K562 (cell line): ENCODE measurements around the gene PLCD1. TPM values are rescaled to one million over a fixed set of nuclear protein-coding genes. Genes with fewer than 3 reads are reported as not detected.
A peak's percentile ranks its signal among the peaks of the same experiment; 100 is the strongest.

ENCODE experiments used
- ATAC-seq: fragments of 200-7000 bp; cut with Tn5 transposase; 3 replicates; pipeline ENCODE4 v1.9.1; 2020; ENCODE audit warnings: moderate library complexity
- BruUV-seq: library from RNA; stranded (reverse); fragments of 400-500 nt; replicated peaks from 2 replicates; lab custom pipeline; 2021; lab: Mats Ljungman, UMichigan
- CTCF ChIA-PET: fragments of 300-600 bp; formaldehyde crosslinking; extraction: SDS; loops from one replicate; lab custom pipeline; 2021; ENCODE audit warnings: low intra/inter-chr PET ratio; lab: Yijun Ruan, JAX
- POLR2A ChIA-PET: fragments of 300-600, 350-650 bp; sonication (Branson Sonifier 250); formaldehyde crosslinking; extraction: SDS; loops from one replicate; lab custom pipeline; 2021; ENCODE audit warnings: antibody characterized with exemption, inconsistent platforms; lab: Yijun Ruan, JAX
- DNase-seq, 4 experiments: peaks; one replicate each; pipeline versions ENCODE4 v3.0.0 to v3.0.0-alpha.2; 2011 to 2018; ENCODE audit warnings: low spot score in 3 of 4, mixed read lengths in 3 of 4; ENCODE audit errors: extremely low read depth in 1 of 4
- FAIRE-seq: peaks from 2 replicates; lab custom pipeline; 2011; peaks lifted over from hg19 to GRCh38; lab: Jason Lieb, UNC
- H2AFZ ChIP-seq: 2 replicates; pipeline ENCODE4 v1.6.0; 2011; ENCODE audit warnings: low read depth, low read length, control low read depth, inconsistent platforms
- H3K27ac ChIP-seq: fragments of 200-600 bp; 3 replicates; pipeline ENCODE4 v1.8.0; 2011; ENCODE audit warnings: low read depth, mild to moderate bottlenecking, control low read depth, inconsistent platforms, low read length, moderate library complexity, mixed read lengths; ENCODE audit errors: extremely low read depth
- H3K27me3 ChIP-seq, 2 experiments: fragments of 300-600 bp in 1 of 2; 2 replicates in 1 of 2; 3 replicates in 1 of 2; pipeline versions ENCODE4 v1.6.0 to v1.8.0; 2011; ENCODE audit warnings: inconsistent platforms in 2 of 2, low read length in 2 of 2, mild to moderate bottlenecking in 1 of 2, mixed read lengths in 1 of 2, moderate library complexity in 1 of 2; ENCODE audit not compliant: control insufficient read depth in 2 of 2, insufficient read depth in 2 of 2
- H3K36me3 ChIP-seq: fragments of 300-600 bp; 3 replicates; pipeline ENCODE4 v1.8.0; 2011; ENCODE audit warnings: mild to moderate bottlenecking, low read length, inconsistent platforms; ENCODE audit not compliant: control insufficient read depth, insufficient read depth
- H3K4me1 ChIP-seq, 2 experiments: fragments of 200-600 bp in 1 of 2; replicated peaks in 1 of 2; 2 replicates in 1 of 2; 3 replicates in 1 of 2; pipeline versions ENCODE4 v1.5.1 to v1.8.0; 2011; ENCODE audit warnings: inconsistent platforms in 2 of 2, low read length in 2 of 2, mild to moderate bottlenecking in 1 of 2, mixed read lengths in 1 of 2, moderate library complexity in 1 of 2; ENCODE audit not compliant: control insufficient read depth in 2 of 2, insufficient read depth in 2 of 2
- H3K4me2 ChIP-seq: 2 replicates; pipeline ENCODE4 v1.6.1; 2011; ENCODE audit warnings: low read length, control low read depth, inconsistent platforms, mixed read lengths; ENCODE audit not compliant: insufficient read depth
- H3K4me3 ChIP-seq: fragments of 200-600 bp; sonication (generic), shearing (Covaris generic); 2 replicates; pipeline ENCODE4 v1.5.1; 2016; ENCODE audit warnings: control low read depth, inconsistent platforms
- H3K79me2 ChIP-seq: fragments of 200-600 bp; 3 replicates; pipeline ENCODE4 v1.8.0; 2011; ENCODE audit warnings: low read length, inconsistent platforms; ENCODE audit not compliant: control insufficient read depth, insufficient read depth
- H3K9ac ChIP-seq, 2 experiments: 2 replicates each; pipeline versions ENCODE4 v1.6.0 to v1.6.1; 2011; ENCODE audit warnings: low read depth in 2 of 2, low read length in 2 of 2, control low read depth in 1 of 2, inconsistent platforms in 1 of 2, mild to moderate bottlenecking in 1 of 2, mixed read lengths in 1 of 2; ENCODE audit not compliant: insufficient read depth in 1 of 2
- H3K9me1 ChIP-seq: one replicate; pipeline ENCODE4 v1.6.0; 2011; ENCODE audit warnings: inconsistent platforms, mild to moderate bottlenecking, low read length, moderate library complexity; ENCODE audit not compliant: control insufficient read depth, insufficient read depth
- H3K9me3 ChIP-seq: replicated peaks from 2 replicates; pipeline ENCODE4 v1.5.1; 2011; ENCODE audit warnings: low read depth, low read length, inconsistent platforms; ENCODE audit not compliant: control insufficient read depth, insufficient read depth
- H4K20me1 ChIP-seq: replicated peaks from 2 replicates; pipeline ENCODE4 v1.6.1; 2011; ENCODE audit warnings: low read length, inconsistent platforms, mixed read lengths; ENCODE audit not compliant: control insufficient read depth, insufficient read depth
- ATF1 ChIP-seq, 2 experiments: fragments of 450-650 bp in 1 of 2; IDR thresholded peaks; 2 replicates each; pipeline ENCODE4 v1.6.1; 2016; ENCODE audit warnings: missing compliant biosample characterization in 1 of 2, missing genetic modification characterization in 1 of 2
- CBX5 ChIP-seq: IDR thresholded peaks from 2 replicates; pipeline ENCODE4 v1.6.1; 2014; ENCODE audit warnings: low read depth, borderline replicate concordance
- GABPB2 ChIP-seq: fragments of 250-450 bp; sonication (Bioruptor Pico); conservative IDR thresholded peaks from 2 replicates; pipeline ENCODE4 v1.5.1; 2021; ENCODE audit warnings: mild to moderate bottlenecking
- HNRNPL ChIP-seq: fragments of 200-400 bp; formaldehyde crosslinking; IDR thresholded peaks from 2 replicates; pipeline ENCODE4 v1.6.1; 2017; ENCODE audit warnings: low read depth, mild to moderate bottlenecking, low read length
- POLR2A ChIP-seq: fragments of 450-650 bp; conservative IDR thresholded peaks from 2 replicates; pipeline ENCODE4 v1.6.1; 2016
- POLR2B ChIP-seq: fragments of 450-650 bp; IDR thresholded peaks from 2 replicates; pipeline ENCODE4 v1.6.1; 2018; ENCODE audit warnings: low read depth; ENCODE audit not compliant: partially characterized antibody
- POLR2G ChIP-seq: fragments of 200-400 bp; formaldehyde crosslinking; IDR thresholded peaks from 2 replicates; pipeline ENCODE4 v1.6.1; 2017; ENCODE audit warnings: low read depth, mild to moderate bottlenecking, antibody characterized with exemption, low read length, moderate library complexity
- RBFOX2 ChIP-seq: fragments of 200-400 bp; formaldehyde crosslinking; IDR thresholded peaks from 2 replicates; pipeline ENCODE4 v1.6.1; 2017; ENCODE audit warnings: low read depth, mild to moderate bottlenecking, low read length, moderate library complexity
- RBM22 ChIP-seq: fragments of 200-400 bp; formaldehyde crosslinking; IDR thresholded peaks from 2 replicates; pipeline ENCODE4 v1.6.1; 2018; ENCODE audit warnings: low read length, low read depth; ENCODE audit not compliant: poor library complexity, severe bottlenecking
- RBM39 ChIP-seq: fragments of 200-400 bp; formaldehyde crosslinking; optimal IDR thresholded peaks from 2 replicates; pipeline ENCODE3; 2018; ENCODE audit warnings: low read depth, low read length
- ZFX ChIP-seq: sonication (generic); formaldehyde crosslinking; IDR thresholded peaks from 2 replicates; pipeline ENCODE4 v1.8.0; 2022; ENCODE audit warnings: mild to moderate bottlenecking, missing genetic modification reagents, moderate library complexity
- ZNF121 ChIP-seq: sonication (generic); formaldehyde crosslinking; conservative IDR thresholded peaks from 2 replicates; pipeline ENCODE4 v1.8.0; 2022; ENCODE audit warnings: missing genetic modification reagents
- ZNF584 ChIP-seq: fragments of 200-800 bp; sonication (Bioruptor generic); IDR thresholded peaks from 2 replicates; pipeline ENCODE4 v1.6.1; 2016; ENCODE audit warnings: low read depth, mild to moderate bottlenecking, missing genetic modification characterization, missing compliant biosample characterization
- WGBS: fragments of 100-300 bp; shearing (Covaris generic); methylation state at CpG from one replicate; pipeline ENCODE4 v1.1.6; 2016; ENCODE audit warnings: low coverage, mixed read lengths; ENCODE audit not compliant: insufficient coverage; ENCODE audit errors: missing lambda C conversion rate; 5-methylcytosine and 5-hydroxymethylcytosine counted together
- in situ Hi-C: fragments of 300-500 bp; cut with MboI; formaldehyde crosslinking; loops from 4 replicates; pipeline ENCODE4 v1.15.0; 2018; ENCODE audit warnings: inconsistent platforms, mixed read lengths
- intact Hi-C: fragments of 100-400 bp; cut with micrococcal nuclease; formaldehyde crosslinking; loops from 2 replicates; pipeline ENCODE4 v1.14.2; 2022
- polyA plus RNA-seq, 8 experiments: library from polyadenylated mRNA; depleted of rRNA in 4 of 8; stranded (reverse) in 5 of 8; unstranded in 3 of 8; fragments of >200 nt; fragmentation: Nextera tagmentation in 2 of 8; fragmentation: Illumina TruSeq in 1 of 8; extraction: Ambion mirVana in 2 of 8; extraction: Trizol in 1 of 8; gene quantifications; 2 replicates each; pipeline versions ENCODE4 v1.2.1 to v1.2.3, GENCODE V29; 2011 to 2014; ENCODE audit warnings: inconsistent platforms in 1 of 8, missing spikeins in 1 of 8
- total RNA-seq, 7 experiments: library from RNA; depleted of rRNA in 6 of 7; stranded (reverse); fragments of >200 nt in 6 of 7; fragmentation: Illumina TruSeq in 2 of 7; extraction: Trizol in 2 of 7; gene quantifications; 2 replicates each; pipeline versions ENCODE4 v1.2.1 to v1.2.3, GENCODE V29; 2011 to 2021; ENCODE audit warnings: low replicate concordance in 1 of 7

PLCD1 gene
- total and polyA plus RNA-seq, 9 of the 15 experiments (the other 6 are each of a cell fraction or from before 2014, with no cell fraction given) = 5.4 to 209 (median 116) TPM

- TF ChIP-seq RBM22 (peak; percentile 35), RBFOX2 (peak; percentile 49), RBM39 (no peak)
Observed at GRCh38 chr3:38009807-38010591, 19.4 kb downstream of the PLCD1 start (continued).

- Histone ChIP-seq H3K4me3 (no peak overlapping the region), H3K36me3 (peaks cover 83% of the 10 kb centered on the region), H3K9me3 (no peaks in the 10 kb centered on the region), H3K4me1 (peaks cover 6 to 46% of the 10 kb centered on the region in 2 experiments; a peak in 4 of 5 replicates)
- CTCF ChIA-PET = no interaction called here
- TF ChIP-seq ATF1 (CRISPR knock-in tag; IDR thresholded peaks at IDR 0.05) = no peak
- TF ChIP-seq ATF1 (tag; IDR thresholded peaks at IDR 0.05) = no peak
- TF ChIP-seq RBFOX2 = peak; percentile 37; the same call in 1 of the 2 replicates
- peak; percentile 42; the same call in 1 of the 2 replicates for TF ChIP-seq POLR2G
- TF ChIP-seq ZNF121 (CRISPR knock-in tag) = no peak
- TF ChIP-seq ZFX = 0 out of 2 replicates have a peak, but pooled peaks have one; percentile 17
- TF ChIP-seq HNRNPL = no peak
- TF ChIP-seq POLR2B = no peak
- TF ChIP-seq POLR2A = 0 out of 2 replicates have a peak, but pooled peaks have one; percentile 20
- TF ChIP-seq CBX5 = no peak
- no peak for TF ChIP-seq ZNF584
- no peak for TF ChIP-seq GABPB2 (CRISPR knock-in tag)
- TF ChIP-seq, all 486 proteins: peak for 4
- Histone ChIP-seq H3K27ac (no peak overlapping the region), H3K79me2 (peaks cover 6% of the 10 kb centered on the region; the same call in 1 of the 3 replicates), H4K20me1 (peaks cover 7% of the 10 kb centered on the region), H3K9me1 (peaks cover 10% of the 10 kb centered on the region), H3K4me2 (no peak overlapping the region), H3K9ac (peak overlapping the region in 1 of 2 experiments; percentile 67; a peak in 1 of 4 replicates), H2AFZ (no peak overlapping the region), H3K27me3 (no peaks in the 10 kb centered on the region)
- DNase-seq (peak in 1 of 4 experiments; percentile 13), ATAC-seq (no peak), FAIRE-seq (no peak)
- WGBS = 85% methylated on average over 16 of the region's 16 CpGs
- in situ Hi-C loops (no loop called here), intact Hi-C loops (no loop called here)
- BruUV-seq = no TSS peak
- POLR2A ChIA-PET = interaction anchor here (0.7 kb wide), 1 partner anchor 29 kb away, joined by 5 read pairs; no protein-coding TSS in a partner anchor
Observed at GRCh38 chr3:38008971-38009580, 20.4 kb downstream of the PLCD1 start.
